ENCODE data around the gene HSPA4. TPM values are rescaled to one million over a fixed set of nuclear protein-coding genes. Genes with fewer than 3 reads are reported as not detected.

HSPA4 gene
- total and polyA plus RNA-seq, 4 donors: 22.1 to 39.7 (median 31.9) TPM

GRCh38 chr5:133062276-133062675 lies 10.5 kb downstream of the HSPA4 start:
- peaks cover 4 to 11% (median 8%) of the 10 kb centered on the region in 4 donors for H3K36me3 ChIP-seq (ENCODE audit: control insufficient read depth in 4 of 4, insufficient read depth in 3 of 4, low read depth in 1 of 4, low read length in 3 of 4)
- no peaks in the 10 kb centered on the region for H3K27me3 ChIP-seq (ENCODE audit: control insufficient read depth in 4 of 4, insufficient read depth in 4 of 4, low read length in 3 of 4)
- peaks cover 0 to 10% (median 6%) of the 10 kb centered on the region in 4 donors for H3K4me1 ChIP-seq (ENCODE audit: control insufficient read depth in 4 of 4, insufficient read depth in 4 of 4, low read length in 3 of 4)
- no peak overlapping the region for H3K27ac ChIP-seq (ENCODE audit: low read depth in 1 of 2, low read length in 2 of 2)
- no peaks in the 10 kb centered on the region for H3K9me3 ChIP-seq (ENCODE audit: control insufficient read depth in 4 of 4, low read length in 3 of 4)
- H3K4me3 ChIP-seq (ENCODE audit: low read depth in 1 of 3, low read length in 3 of 3): no peak overlapping the region
- no peak for DNase-seq (ENCODE audit: low spot score)
- H3K9ac ChIP-seq (ENCODE audit: low read depth in 1 of 2, low read length in 2 of 2): no peak overlapping the region
- 77% methylated on average over 1 of the region's 1 CpG for WGBS
- TF ChIP-seq REST (IDR thresholded peaks at IDR 0.05) (no peak), RAD21 (IDR thresholded peaks at IDR 0.05) (no peak), TAF1 (conservative IDR thresholded peaks at IDR 0.05) (no peak), MAX (IDR thresholded peaks at IDR 0.05) (no peak), SP1 (IDR thresholded peaks at IDR 0.05) (no peak), ATF3 (IDR thresholded peaks at IDR 0.05) (no peak), HNF4G (IDR thresholded peaks at IDR 0.05) (no peak), CTCF (IDR thresholded peaks at IDR 0.05; ENCODE audit: low read depth, low read length, missing input control) (no peak), YY1 (IDR thresholded peaks at IDR 0.05) (no peak), HNF4A (conservative IDR thresholded peaks at IDR 0.05) (no peak), JUND (IDR thresholded peaks at IDR 0.05) (no peak), EGR1 (IDR thresholded peaks at IDR 0.05; ENCODE audit: low read depth in 2 of 2) (no peak), ZBTB33 (IDR thresholded peaks at IDR 0.05) (no peak), GABPA (IDR thresholded peaks at IDR 0.05 in 1 of 2, conservative IDR thresholded peaks at IDR 0.05 in 1 of 2) (no peak), FOXA2 (IDR thresholded peaks at IDR 0.05) (no peak), RXRA (IDR thresholded peaks at IDR 0.05) (no peak), FOXA1 (IDR thresholded peaks at IDR 0.05) (no peak)

Measured in liver (tissue), 9 donors.